ENCODE measurements around the gene LSAMP. TPM values are rescaled to one million over a fixed set of nuclear protein-coding genes. Genes with fewer than 3 reads are reported as not detected.

The LSAMP gene
- total and polyA plus RNA-seq, 2 experiments from 2014 or later: 2.0 to 2.9 TPM

GRCh38 chr3:116259984-116260383, 185.3 kb downstream of the LSAMP start:
- TF ChIP-seq ZNF462 (CRISPR knock-in tag; IDR thresholded peaks at IDR 0.05): no peak
- TF ChIP-seq NANOG (IDR thresholded peaks at IDR 0.05; ENCODE audit: borderline replicate concordance): peak; percentile 88
- TF ChIP-seq CREB1 (CRISPR knock-in tag; IDR thresholded peaks at IDR 0.05; ENCODE audit: low read depth): no peak
- Mint-ChIP-seq H3K27ac (no peak overlapping the region), H3K36me3 (ENCODE audit: low read depth) (no peaks in the 10 kb centered on the region), H3K4me1 (peaks cover 45% of the 10 kb centered on the region), H3K27me3 (ENCODE audit: insufficient read depth, low read depth, poor library complexity) (peaks cover 47% of the 10 kb centered on the region), H3K4me3 (peak overlapping the region; percentile 0; the same call in 1 of the 3 replicates), H3K9me3 (no peaks in the 10 kb centered on the region)
- Histone ChIP-seq H3K27me3 (ENCODE audit: insufficient read depth) (peaks cover 82% of the 10 kb centered on the region), H3F3A (replicated peaks; ENCODE audit: low read depth) (no peaks in the 10 kb centered on the region), H3K79me2 (replicated peaks; ENCODE audit: insufficient read depth) (no peaks in the 10 kb centered on the region), H2AFZ (no peak overlapping the region), H3K36me3 (ENCODE audit: insufficient read depth) (no peaks in the 10 kb centered on the region), H3K4me1 (ENCODE audit: insufficient read depth) (peaks cover 52% of the 10 kb centered on the region), H3K9me2 (ENCODE audit: insufficient read depth) (no peaks in the 10 kb centered on the region), H4K20me1 (replicated peaks; ENCODE audit: insufficient read depth) (no peaks in the 10 kb centered on the region), H3K27ac (ENCODE audit: low read depth) (no peak overlapping the region), H3K4me2 (peak overlapping the region; percentile 4; the same call in 1 of the 2 replicates), H3K4me3 (no peak overlapping the region)
- DNase-seq (ENCODE audit: low spot score) (peak; percentile 58), ATAC-seq (peak; percentile 77)

DNA sequence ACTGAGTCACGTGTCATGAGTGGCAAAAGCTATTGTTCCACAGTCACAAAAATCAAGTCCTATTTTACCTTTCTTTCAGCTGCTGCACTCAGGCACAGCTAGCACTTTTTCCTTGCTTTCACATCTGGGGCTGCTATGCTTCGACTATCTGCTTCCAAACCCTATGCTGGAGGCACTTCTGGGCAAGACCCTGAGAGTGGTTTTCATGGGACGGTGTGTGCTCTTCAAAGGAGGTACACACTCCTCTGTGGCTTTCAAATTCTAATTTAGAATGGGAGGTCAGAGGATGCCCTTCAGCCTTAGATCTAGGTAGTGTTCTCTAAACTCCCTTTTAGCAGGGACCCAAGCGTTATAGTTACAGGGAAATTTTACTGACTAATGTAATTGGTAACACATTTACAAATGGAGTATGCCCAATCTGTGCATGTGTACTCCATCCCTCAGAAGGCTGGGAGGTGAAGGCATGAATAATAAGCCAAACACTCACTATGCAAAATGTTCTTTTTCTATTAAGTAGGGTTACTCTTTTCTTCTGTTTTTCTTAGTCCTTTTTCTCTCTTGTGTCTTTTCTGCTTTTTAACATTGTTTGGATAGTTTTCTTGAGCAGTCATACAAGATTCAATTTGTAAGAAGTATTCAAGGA, 188.3 kb downstream of the LSAMP start:
- peaks cover 42% of the 10 kb centered on the region for H3K4me1 Mint-ChIP-seq
- no peaks in the 10 kb centered on the region for H4K20me1 ChIP-seq (replicated peaks; ENCODE audit: insufficient read depth)
- no peak overlapping the region for H3K27ac Mint-ChIP-seq
- H3K9me2 ChIP-seq (ENCODE audit: insufficient read depth): no peaks in the 10 kb centered on the region
- H3K27me3 ChIP-seq (ENCODE audit: insufficient read depth): peaks cover 53% of the 10 kb centered on the region
- no peaks in the 10 kb centered on the region for H3K36me3 ChIP-seq (ENCODE audit: insufficient read depth)
- ATAC-seq (peak; percentile 60), DNase-seq (ENCODE audit: low spot score) (peak; percentile 26)
- H3K36me3 Mint-ChIP-seq (ENCODE audit: low read depth): no peaks in the 10 kb centered on the region
- H3K4me3 ChIP-seq: no peak overlapping the region
- H2AFZ ChIP-seq: no peak overlapping the region
- H3K9me3 Mint-ChIP-seq: no peaks in the 10 kb centered on the region
- H3K4me1 ChIP-seq (ENCODE audit: insufficient read depth): peaks cover 47% of the 10 kb centered on the region
- peaks cover 33% of the 10 kb centered on the region for H3K27me3 Mint-ChIP-seq (ENCODE audit: insufficient read depth, low read depth, poor library complexity)
- no peak overlapping the region for H3K27ac ChIP-seq (ENCODE audit: low read depth)
- H3F3A ChIP-seq (replicated peaks; ENCODE audit: low read depth): no peaks in the 10 kb centered on the region
- no peak overlapping the region for H3K4me3 Mint-ChIP-seq
- H3K4me2 ChIP-seq: 0 out of 2 replicates have a peak overlapping the region, but pooled peaks have one; percentile 27
- H3K79me2 ChIP-seq (replicated peaks; ENCODE audit: insufficient read depth): no peaks in the 10 kb centered on the region
- no peak for TF ChIP-seq NANOG (IDR thresholded peaks at IDR 0.05; ENCODE audit: borderline replicate concordance)
- TF ChIP-seq, protein P1, sequence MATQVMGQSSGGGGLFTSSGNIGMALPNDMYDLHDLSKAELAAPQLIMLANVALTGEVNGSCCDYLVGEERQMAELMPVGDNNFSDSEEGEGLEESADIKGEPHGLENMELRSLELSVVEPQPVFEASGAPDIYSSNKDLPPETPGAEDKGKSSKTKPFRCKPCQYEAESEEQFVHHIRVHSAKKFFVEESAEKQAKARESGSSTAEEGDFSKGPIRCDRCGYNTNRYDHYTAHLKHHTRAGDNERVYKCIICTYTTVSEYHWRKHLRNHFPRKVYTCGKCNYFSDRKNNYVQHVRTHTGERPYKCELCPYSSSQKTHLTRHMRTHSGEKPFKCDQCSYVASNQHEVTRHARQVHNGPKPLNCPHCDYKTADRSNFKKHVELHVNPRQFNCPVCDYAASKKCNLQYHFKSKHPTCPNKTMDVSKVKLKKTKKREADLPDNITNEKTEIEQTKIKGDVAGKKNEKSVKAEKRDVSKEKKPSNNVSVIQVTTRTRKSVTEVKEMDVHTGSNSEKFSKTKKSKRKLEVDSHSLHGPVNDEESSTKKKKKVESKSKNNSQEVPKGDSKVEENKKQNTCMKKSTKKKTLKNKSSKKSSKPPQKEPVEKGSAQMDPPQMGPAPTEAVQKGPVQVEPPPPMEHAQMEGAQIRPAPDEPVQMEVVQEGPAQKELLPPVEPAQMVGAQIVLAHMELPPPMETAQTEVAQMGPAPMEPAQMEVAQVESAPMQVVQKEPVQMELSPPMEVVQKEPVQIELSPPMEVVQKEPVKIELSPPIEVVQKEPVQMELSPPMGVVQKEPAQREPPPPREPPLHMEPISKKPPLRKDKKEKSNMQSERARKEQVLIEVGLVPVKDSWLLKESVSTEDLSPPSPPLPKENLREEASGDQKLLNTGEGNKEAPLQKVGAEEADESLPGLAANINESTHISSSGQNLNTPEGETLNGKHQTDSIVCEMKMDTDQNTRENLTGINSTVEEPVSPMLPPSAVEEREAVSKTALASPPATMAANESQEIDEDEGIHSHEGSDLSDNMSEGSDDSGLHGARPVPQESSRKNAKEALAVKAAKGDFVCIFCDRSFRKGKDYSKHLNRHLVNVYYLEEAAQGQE (IDR thresholded peaks at IDR 0.05; ENCODE audit: unreplicated experiment): no peak
- TF ChIP-seq ZNF114 (CRISPR knock-in tag; IDR thresholded peaks at IDR 0.05): no peak
- TF ChIP-seq JUNB (IDR thresholded peaks at IDR 0.05; ENCODE audit: unreplicated experiment): no peak
- TF ChIP-seq, protein P2, sequence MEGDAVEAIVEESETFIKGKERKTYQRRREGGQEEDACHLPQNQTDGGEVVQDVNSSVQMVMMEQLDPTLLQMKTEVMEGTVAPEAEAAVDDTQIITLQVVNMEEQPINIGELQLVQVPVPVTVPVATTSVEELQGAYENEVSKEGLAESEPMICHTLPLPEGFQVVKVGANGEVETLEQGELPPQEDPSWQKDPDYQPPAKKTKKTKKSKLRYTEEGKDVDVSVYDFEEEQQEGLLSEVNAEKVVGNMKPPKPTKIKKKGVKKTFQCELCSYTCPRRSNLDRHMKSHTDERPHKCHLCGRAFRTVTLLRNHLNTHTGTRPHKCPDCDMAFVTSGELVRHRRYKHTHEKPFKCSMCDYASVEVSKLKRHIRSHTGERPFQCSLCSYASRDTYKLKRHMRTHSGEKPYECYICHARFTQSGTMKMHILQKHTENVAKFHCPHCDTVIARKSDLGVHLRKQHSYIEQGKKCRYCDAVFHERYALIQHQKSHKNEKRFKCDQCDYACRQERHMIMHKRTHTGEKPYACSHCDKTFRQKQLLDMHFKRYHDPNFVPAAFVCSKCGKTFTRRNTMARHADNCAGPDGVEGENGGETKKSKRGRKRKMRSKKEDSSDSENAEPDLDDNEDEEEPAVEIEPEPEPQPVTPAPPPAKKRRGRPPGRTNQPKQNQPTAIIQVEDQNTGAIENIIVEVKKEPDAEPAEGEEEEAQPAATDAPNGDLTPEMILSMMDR (conservative IDR thresholded peaks at IDR 0.05; ENCODE audit: low read depth in 2 of 2): no peak
- TF ChIP-seq POLR2AphosphoS5 (IDR thresholded peaks at IDR 0.05; ENCODE audit: low read depth): no peak
- no peak for TF ChIP-seq ZNF331 (CRISPR knock-in tag; IDR thresholded peaks at IDR 0.05; ENCODE audit: low read depth)
